Stomach (tissue), 9 donors: ENCODE measurements around the gene XYLT1. TPM values are rescaled to one million over a fixed set of nuclear protein-coding genes. Genes with fewer than 3 reads are reported as not detected.
A peak's percentile ranks its signal among the peaks of the same experiment; 100 is the strongest.

Experiments
- DNase-seq, 2 donors: peaks; one replicate each; pipeline versions ENCODE4 v3.0.0 to v3.0.0-alpha.2; 2013 to 2019
- H3K27ac ChIP-seq, 5 donors: fragments of 200-600 bp in 4 of 5; sonication (generic) in 4 of 5; one replicate each; pipeline ENCODE4 v1.5.1; 2013 to 2019; ENCODE audit warnings: mild to moderate bottlenecking in 1 of 5, moderate library complexity in 1 of 5
- H3K27me3 ChIP-seq, 3 donors: fragments of 200-600 bp; sonication (generic); one replicate each; pipeline ENCODE4 v1.5.1; 2017 to 2019; ENCODE audit warnings: mixed run types in 1 of 3
- H3K36me3 ChIP-seq, 4 donors: fragments of 200-600 bp; sonication (generic); 1 replicate in 3 of 4; 2 replicates in 1 of 4; pipeline ENCODE4 v1.5.1; 2016 to 2019
- H3K4me1 ChIP-seq, 4 donors: fragments of 200-600 bp; sonication (generic); one replicate each; pipeline ENCODE4 v1.5.1; 2016 to 2019
- H3K4me3 ChIP-seq, 4 donors: fragments of 200-600 bp; sonication (generic) in 3 of 4; one replicate each; pipeline ENCODE4 v1.5.1; 2016 to 2019; ENCODE audit warnings: mild to moderate bottlenecking in 1 of 4
- H3K9me3 ChIP-seq, 4 donors: fragments of 200-600 bp; sonication (generic); one replicate each; pipeline ENCODE4 v1.5.1; 2016 to 2019
- CTCF ChIP-seq, 7 experiments: fragments of 450-650 bp in 4 of 7; fragments of 200-600 bp in 3 of 7; sonication (generic) in 3 of 7; IDR thresholded peaks; one replicate each; pipeline ENCODE4 v1.5.1; 2016 to 2019; ENCODE audit warnings: antibody characterized with exemption in 7 of 7, control low read depth in 2 of 7, mild to moderate bottlenecking in 1 of 7
- EP300 ChIP-seq: sonication (generic); formaldehyde crosslinking; IDR thresholded peaks from one replicate; pipeline ENCODE4 v1.6.1; 2017; ENCODE audit warnings: antibody characterized with exemption
- POLR2A ChIP-seq, 4 donors: fragments of 450-650 bp; IDR thresholded peaks; one replicate each; pipeline ENCODE4 v1.6.1; 2016; ENCODE audit warnings: antibody characterized with exemption in 4 of 4, control low read depth in 2 of 4, mild to moderate bottlenecking in 1 of 4, moderate library complexity in 1 of 4
- POLR2AphosphoS5 ChIP-seq, 3 donors: sonication (generic); formaldehyde crosslinking; IDR thresholded peaks; one replicate each; pipeline ENCODE4 v1.6.1; 2016; ENCODE audit warnings: antibody characterized with exemption in 3 of 3
- WGBS, 5 donors: extraction: QIAGEN DNeasy Blood & Tissue Kit in 3 of 5; methylation state at CpG; one replicate each; pipeline versions ENCODE4 v1.1.5 to v1.1.7; 2013 to 2018; 5-methylcytosine and 5-hydroxymethylcytosine counted together
- intact Hi-C: fragments of 100-400 bp; cut with DNase I; formaldehyde crosslinking; loops from one replicate; pipeline ENCODE4 v1.15.1; 2023; ENCODE audit warnings: low total_unique reads
- polyA plus RNA-seq, 3 donors: library from polyadenylated mRNA; stranded (reverse); fragments of 200-250 nt; gene quantifications; one replicate each; pipeline ENCODE4 v1.2.3, GENCODE V29; 2013
- total RNA-seq, 5 donors: library from RNA; depleted of rRNA; stranded (reverse); fragments of >200 nt; gene quantifications; one replicate each; pipeline versions ENCODE4 v1.1.0 to v1.2.3, GENCODE V29; 2014 to 2016
- donor health status: healthy with polysubstance abuse.
- donor health status: Bipolar disorder and iron deficiency.
- donor health status: healthy.

XYLT1 gene
- total and polyA plus RNA-seq, 8 donors = 0.87 to 59.5 (median 9.5) TPM

DNA sequence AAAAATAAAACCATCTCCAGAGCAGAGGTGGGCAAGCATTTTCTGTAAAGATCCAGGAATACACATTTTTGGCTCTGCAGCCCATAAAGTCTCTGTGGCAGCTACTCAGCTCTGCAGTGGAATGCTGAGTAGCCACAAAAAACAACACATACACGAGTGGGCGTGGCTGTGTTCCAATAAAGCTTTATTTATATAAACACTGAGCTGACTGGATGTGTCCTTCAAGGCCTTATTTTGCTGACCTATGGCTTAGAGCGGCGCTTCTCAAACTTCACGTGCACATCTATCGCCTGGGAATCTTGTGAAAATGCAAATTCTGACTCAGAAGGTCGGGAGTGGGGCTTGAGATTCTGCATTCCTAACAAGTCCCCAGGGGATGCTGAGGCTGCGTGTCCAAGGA lies 39.7 kb downstream of the XYLT1 start:
- no peaks in the 10 kb centered on the region for H3K27me3 ChIP-seq
- no peak overlapping the region for H3K27ac ChIP-seq
- H3K36me3 ChIP-seq = no peaks in the 10 kb centered on the region
- peaks cover 0 to 6% (median 2%) of the 10 kb centered on the region in 4 donors for H3K4me1 ChIP-seq
- WGBS, 5 donors = 73 to 87% (median 82%) methylated on average over 8 of the region's 8 CpGs
- H3K9me3 ChIP-seq = no peaks in the 10 kb centered on the region
- no peak overlapping the region for H3K4me3 ChIP-seq
- intact Hi-C loops = no loop called here
- DNase-seq = no peak
- TF ChIP-seq POLR2AphosphoS5 (IDR thresholded peaks at IDR 0.05) (no peak), POLR2A (IDR thresholded peaks at IDR 0.05) (no peak), EP300 (no peak)

GRCh38 chr16:17426451-17426850 lies 44.3 kb downstream of the XYLT1 start:
- no peak overlapping the region for H3K27ac ChIP-seq
- H3K27me3 ChIP-seq = no peaks in the 10 kb centered on the region
- peak in 1 of 2 donors; percentile 38 for DNase-seq
- no peak overlapping the region for H3K4me3 ChIP-seq
- 88 to 98% (median 94%) methylated on average over 2 of the region's 2 CpGs for WGBS, 5 donors
- TF ChIP-seq POLR2AphosphoS5 (IDR thresholded peaks at IDR 0.05) (no peak), POLR2A (IDR thresholded peaks at IDR 0.05) (no peak), CTCF (IDR thresholded peaks at IDR 0.05) (no peak), EP300 (no peak)
- H3K9me3 ChIP-seq = peaks cover 0 to 1% (median 0%) of the 10 kb centered on the region in 4 donors
- H3K36me3 ChIP-seq = no peaks in the 10 kb centered on the region
- intact Hi-C loops = no loop called here
- H3K4me1 ChIP-seq = no peaks in the 10 kb centered on the region

- intact Hi-C loops = no loop called here
- no peak for TF ChIP-seq POLR2A (IDR thresholded peaks at IDR 0.05)
Measured at GRCh38 chr16:17424771-17425170, 46.0 kb downstream of the XYLT1 start.

DNA sequence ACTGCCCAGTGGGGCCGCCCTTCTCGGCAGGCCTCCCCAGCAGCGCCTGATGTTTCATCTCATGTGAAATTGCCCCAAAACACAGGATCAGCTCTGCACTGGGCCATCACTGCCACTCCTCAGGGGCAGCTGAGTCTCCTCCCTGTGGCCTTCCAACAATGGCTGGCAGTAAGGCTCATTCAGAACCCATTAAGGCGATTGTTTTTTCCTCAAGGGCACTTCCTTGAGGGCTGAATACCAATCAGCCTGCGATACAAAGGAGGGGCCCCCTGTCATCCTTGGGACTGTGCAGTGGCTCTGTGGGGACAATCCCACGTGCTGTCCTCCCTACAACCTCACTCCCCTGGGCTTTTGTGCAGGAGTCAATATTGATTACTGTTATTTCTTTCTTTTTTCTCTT lies 47.5 kb downstream of the XYLT1 start:
- Histone ChIP-seq H3K4me3 (no peak overlapping the region), H3K36me3 (no peaks in the 10 kb centered on the region), H3K27ac (no peak overlapping the region), H3K9me3 (peaks cover 0 to 5% (median 0%) of the 10 kb centered on the region in 4 donors), H3K27me3 (no peaks in the 10 kb centered on the region), H3K4me1 (no peaks in the 10 kb centered on the region)
- intact Hi-C loops = no loop called here
- WGBS, 5 donors = 83 to 90% (median 85%) methylated on average over 6 of the region's 6 CpGs
- no peak for DNase-seq
- TF ChIP-seq EP300 = no peak

More at GRCh38 chr16:17424771-17425170, 46.0 kb downstream of the XYLT1 start:
- Histone ChIP-seq H3K27ac (no peak overlapping the region), H3K27me3 (no peaks in the 10 kb centered on the region), H3K9me3 (peaks cover 0 to 5% (median 0%) of the 10 kb centered on the region in 4 donors), H3K4me1 (no peaks in the 10 kb centered on the region), H3K36me3 (no peaks in the 10 kb centered on the region), H3K4me3 (no peak overlapping the region)
- no peak for DNase-seq
- WGBS, 5 donors = 89 to 100% (median 95%) methylated on average over 3 to 5 of the region's 5 CpGs

DNA sequence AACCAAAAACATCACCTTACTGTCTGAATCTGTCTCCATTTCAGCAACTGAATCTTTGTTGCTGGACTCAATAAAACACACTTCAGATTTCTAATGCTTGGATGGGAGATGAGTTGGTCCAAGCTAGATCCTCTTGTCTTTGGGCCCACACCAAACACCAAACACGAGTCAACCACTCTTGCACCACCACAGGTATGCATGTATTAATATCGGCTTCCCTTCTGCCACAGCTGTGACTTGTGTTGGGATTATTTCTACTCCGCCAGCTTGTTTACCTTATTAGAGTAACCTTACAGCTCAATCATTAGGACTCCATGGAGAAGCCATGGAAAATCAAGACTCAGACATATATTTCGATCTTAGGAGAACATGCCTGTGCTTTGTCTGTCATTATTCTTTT lies 49.9 kb downstream of the XYLT1 start:
- Histone ChIP-seq H3K27ac (no peak overlapping the region), H3K27me3 (no peaks in the 10 kb centered on the region), H3K36me3 (no peaks in the 10 kb centered on the region), H3K4me3 (no peak overlapping the region), H3K4me1 (peaks cover 13 to 20% (median 16%) of the 10 kb centered on the region in 4 donors), H3K9me3 (peaks cover 0 to 5% (median 0%) of the 10 kb centered on the region in 4 donors)
- DNase-seq = no peak
- TF ChIP-seq CTCF (IDR thresholded peaks at IDR 0.05) = no peak
- TF ChIP-seq EP300 = no peak
- TF ChIP-seq POLR2AphosphoS5 (IDR thresholded peaks at IDR 0.05) = no peak
- no peak for TF ChIP-seq POLR2A (IDR thresholded peaks at IDR 0.05)
- intact Hi-C loops = no loop called here
- 81 to 96% (median 88%) methylated on average over 4 of the region's 4 CpGs for WGBS, 5 donors

DNA sequence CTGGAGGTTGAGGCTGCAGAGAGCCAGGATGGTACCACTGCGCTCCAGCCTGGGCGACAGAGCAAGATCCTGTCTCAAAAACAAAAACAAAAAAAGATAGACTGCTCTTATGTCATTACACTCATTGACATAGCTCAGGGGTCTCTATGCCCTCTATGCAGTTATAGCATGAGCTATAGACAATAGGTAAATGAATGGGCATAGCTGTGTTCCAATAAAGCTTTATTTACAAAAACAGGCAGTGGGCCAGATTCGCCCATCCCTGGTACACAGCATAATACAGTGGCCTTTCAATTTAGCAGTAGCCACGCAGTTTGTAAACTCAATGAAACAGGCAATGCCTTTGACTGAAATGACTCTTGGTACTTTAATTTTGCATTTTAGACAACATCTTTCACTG lies 51.5 kb downstream of the XYLT1 start:
- DNase-seq = no peak
- Histone ChIP-seq H3K4me3 (no peak overlapping the region), H3K27ac (no peak overlapping the region), H3K4me1 (peaks cover 13 to 28% (median 18%) of the 10 kb centered on the region in 4 donors), H3K27me3 (no peaks in the 10 kb centered on the region), H3K9me3 (peaks cover 0 to 5% (median 0%) of the 10 kb centered on the region in 4 donors), H3K36me3 (no peaks in the 10 kb centered on the region)
- WGBS, 5 donors = 91 to 98% (median 93%) methylated on average over 4 of the region's 4 CpGs
- intact Hi-C loops = loop anchor here (10.0 kb wide), 1 partner anchor 46 kb away; no protein-coding TSS in a partner anchor
- TF ChIP-seq POLR2A (IDR thresholded peaks at IDR 0.05) (no peak), POLR2AphosphoS5 (IDR thresholded peaks at IDR 0.05) (no peak), EP300 (no peak), CTCF (IDR thresholded peaks at IDR 0.05) (no peak)
